Stimulated activated naive CD8-positive, alpha-beta T cell treated with anti-CD3 and anti-CD28 coated beads, Interleukin-15, Interleukin-2, amounts not matched to agents 100 U/mL and 50 U/mL, for 24 hours (primary cell): Measurements from ENCODE around the gene LSAMP.

Source experiments
- ATAC-seq: fragments of 150-1000 bp; cut with Tn5 transposase; one replicate; pipeline ENCODE4 v1.10.0; 2021
- DNase-seq: peaks from one replicate; pipeline ENCODE4 v3.0.0; 2021

Gene LSAMP

DNA sequence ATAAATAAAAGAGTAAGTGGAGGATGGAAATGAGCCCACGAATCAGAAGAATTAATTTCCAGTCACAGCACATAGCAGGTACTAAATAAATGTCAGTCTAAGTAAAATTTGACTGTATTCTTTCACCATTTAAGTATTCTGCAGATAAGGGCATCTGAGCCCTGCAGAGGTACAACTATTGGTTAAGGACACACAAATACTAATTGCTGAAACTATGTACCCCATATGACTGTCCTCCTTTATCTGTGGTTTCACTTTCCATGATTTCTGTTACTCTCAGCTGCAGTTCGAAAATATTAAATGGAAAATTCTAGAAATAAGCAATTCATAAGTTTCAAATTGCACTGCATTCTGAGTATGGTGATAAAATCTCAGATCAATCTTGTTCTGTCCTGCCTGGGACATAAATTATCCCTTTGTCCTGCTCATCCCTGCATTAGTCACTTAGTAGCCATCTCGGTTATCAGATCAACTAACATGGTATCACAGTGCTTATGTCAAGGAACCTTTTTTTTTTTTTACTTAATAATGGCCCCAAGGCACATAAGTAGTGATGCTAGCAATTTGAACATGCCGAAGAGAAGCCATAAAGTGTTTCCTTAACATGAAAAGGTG, 95.1 kb downstream of the LSAMP start:
- ATAC-seq (no peak), DNase-seq (no peak)

DNA sequence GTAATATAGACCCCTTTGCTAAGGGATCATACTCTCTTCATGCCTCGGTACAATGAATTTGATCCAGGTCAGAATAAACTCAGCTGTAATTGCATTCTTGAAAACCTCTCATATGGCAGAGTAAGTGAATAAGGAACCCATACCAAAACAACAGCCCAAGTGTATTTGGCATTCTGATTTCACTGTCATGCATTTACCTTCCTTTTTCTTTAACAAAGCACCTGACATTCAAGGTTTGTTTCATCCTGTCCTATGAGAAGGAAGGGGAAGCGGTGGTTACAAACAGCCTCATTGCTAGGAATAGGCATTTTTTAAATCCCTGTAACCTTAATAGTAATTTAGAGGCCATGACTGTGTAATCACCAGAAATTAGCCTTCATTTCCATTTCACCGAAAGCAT, 97.1 kb downstream of the LSAMP start:
- ATAC-seq: no peak
- no peak for DNase-seq

DNA sequence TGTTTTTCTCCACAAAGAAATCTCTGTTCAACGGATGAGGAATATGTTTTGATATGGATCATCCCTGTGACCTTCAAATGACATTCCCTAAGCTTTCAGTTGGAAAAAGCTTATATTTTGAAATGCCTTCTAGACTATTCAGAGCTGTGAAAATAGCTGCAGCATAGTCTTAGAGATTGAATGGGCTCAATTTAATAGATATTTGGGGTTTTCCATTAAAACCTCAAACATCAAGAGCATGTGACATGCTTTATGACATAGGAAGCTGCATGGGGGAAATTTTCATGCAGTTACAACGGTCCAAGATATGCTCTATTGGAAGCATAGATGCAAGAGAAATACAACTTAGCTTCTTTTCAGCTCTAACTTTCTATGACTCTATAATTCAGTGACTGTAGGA, 102.8 kb downstream of the LSAMP start:
- ATAC-seq: no peak
- no peak for DNase-seq

DNA sequence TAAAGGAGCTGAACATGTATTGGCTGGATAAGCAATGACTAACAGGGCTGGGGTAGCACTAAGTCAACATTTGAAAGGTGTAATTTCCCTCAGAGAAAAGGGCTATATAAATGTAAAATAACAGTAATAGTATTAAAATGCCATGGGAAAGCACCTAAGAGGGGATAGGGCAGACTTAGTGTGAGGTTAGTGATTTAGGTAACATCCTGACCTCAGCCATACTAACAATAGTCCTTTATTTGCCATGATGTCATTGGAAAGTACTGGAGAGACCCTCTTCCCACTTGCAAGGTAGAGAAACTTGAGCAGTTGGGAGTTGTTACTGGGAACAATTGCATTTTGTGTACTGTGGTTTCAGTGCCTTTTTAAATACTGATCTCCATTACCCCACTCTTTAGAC, 103.4 kb downstream of the LSAMP start:
- no peak for ATAC-seq
- no peak for DNase-seq

DNA sequence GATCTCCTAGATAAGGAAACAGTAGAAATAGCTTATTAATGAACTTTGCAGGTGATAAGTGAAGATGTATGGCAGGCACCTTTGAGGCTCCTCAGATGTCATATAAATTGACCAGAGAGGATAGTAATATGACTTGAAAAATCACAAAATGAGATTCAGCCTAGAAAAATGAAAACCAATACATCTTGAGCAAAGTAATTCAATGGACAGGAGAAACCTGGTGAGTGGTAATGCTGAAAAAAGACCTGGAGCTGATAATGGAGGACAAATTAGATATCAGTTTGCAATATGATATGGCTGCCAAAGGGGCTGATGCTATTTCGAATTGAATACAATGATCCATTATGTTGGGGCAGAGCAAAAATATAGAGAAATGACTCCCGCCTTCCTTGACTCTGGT, 103.9 kb downstream of the LSAMP start:
- DNase-seq: no peak
- ATAC-seq: no peak

DNA sequence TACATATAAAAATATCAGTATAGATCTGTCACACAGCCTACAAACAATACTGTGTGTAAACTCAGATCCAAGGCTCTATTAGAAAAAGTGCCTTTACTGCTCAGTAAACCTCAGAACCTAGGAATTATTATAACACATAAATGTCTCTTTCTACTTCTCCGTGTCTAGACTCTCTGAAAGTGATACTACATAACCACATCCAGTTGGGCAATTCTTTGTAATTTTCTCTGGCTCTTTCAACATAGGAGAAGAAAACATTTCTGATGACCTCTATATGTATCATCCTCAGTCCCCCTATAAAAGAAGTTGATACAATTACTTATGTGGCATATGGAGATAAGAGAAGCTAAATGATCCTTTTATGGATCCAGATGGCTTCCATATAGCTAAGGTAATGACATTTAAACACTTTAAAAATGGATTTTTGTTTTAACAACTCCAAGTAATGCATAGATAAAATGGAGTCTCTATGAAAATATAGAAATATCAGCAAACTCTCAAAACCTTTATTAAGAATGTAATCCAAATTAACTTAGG, 104.5 kb downstream of the LSAMP start:
- DNase-seq (no peak), ATAC-seq (no peak)

DNA sequence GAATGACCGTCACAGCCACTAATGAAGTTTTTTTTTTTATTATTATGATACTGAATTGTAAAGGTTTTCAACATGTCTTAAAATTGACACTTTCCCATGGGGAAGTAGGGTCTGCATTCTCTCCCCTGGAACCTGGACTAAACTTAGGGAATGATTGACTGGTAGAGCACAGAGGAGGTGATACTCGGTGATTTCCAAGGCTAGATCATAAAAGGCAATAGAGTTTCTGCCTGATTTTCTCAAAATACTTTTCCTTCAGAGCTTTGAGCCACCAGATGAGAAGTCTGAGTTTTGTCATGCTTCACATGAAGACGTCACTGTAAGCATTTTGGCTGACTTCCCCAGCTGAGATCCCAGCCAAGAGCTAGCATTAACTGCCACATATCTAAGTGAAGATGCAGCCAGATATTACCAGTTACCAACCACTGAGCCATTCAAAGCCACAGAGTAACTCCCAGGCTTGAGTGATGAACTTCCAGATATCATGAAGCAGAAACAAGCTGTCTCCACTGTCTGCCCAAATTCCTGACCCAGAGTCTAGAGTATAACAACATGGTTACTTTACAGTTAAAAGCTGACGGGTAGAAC, 105.8 kb downstream of the LSAMP start:
- ATAC-seq (no peak), DNase-seq (no peak)

DNA sequence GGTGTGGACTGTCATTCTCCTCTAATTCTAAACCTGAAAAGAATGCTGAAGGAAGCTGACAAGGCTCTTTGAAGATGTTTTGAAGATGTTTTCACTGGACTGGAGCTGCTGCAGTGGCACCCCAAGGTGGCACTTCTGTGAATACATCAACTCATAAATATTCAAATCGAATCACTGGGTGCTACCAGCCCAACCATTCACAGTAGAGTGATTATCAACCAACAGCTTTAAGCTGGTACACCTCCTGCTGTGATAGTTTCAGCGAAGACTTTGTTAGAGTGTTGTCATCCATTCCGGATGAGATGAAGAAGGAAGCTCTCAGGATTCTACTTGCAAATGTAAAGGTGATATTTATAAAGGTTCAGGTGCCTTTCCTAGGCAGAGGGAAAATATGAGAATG, 106.6 kb downstream of the LSAMP start:
- no peak for ATAC-seq
- no peak for DNase-seq

DNA sequence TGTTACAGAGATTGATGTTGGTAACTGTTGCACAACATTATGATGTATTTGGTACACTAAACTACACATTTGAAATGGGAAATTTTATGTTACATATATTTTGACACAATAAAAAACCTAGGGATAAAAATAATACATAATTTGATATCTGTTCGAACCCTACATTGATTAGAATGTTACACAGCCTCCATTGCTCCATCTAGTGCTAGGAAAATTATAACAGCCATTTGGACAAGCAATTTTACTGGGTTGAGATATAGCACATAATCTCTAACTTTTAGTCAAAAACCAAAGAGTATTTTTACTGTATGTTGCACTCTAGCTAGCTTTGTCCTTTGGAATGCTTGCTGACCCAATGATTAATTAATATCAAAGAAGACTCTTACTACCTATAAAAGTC, 108.1 kb downstream of the LSAMP start:
- ATAC-seq: no peak

DNA sequence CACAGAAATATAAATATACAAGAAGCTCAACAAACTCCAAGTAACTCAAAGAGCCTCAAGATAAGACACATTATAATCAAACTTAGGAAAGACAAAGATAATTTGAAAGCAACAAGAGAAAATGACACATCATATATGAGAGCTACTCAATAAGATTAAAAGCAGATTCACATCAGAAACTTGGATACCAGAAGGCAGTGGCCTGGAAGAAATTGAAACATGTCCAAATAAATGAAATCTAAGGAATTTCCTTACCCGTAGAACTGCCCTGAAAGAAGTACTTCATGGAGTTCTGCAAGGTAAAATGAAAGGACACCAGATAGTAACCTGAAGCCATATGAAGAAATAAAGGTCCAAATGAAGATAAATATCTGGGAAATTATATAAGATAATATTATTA, 113.9 kb downstream of the LSAMP start:
- ATAC-seq: no peak
- no peak for DNase-seq

More for the DNA sequence above, 108.1 kb downstream of the LSAMP start:
- no peak for DNase-seq

DNA sequence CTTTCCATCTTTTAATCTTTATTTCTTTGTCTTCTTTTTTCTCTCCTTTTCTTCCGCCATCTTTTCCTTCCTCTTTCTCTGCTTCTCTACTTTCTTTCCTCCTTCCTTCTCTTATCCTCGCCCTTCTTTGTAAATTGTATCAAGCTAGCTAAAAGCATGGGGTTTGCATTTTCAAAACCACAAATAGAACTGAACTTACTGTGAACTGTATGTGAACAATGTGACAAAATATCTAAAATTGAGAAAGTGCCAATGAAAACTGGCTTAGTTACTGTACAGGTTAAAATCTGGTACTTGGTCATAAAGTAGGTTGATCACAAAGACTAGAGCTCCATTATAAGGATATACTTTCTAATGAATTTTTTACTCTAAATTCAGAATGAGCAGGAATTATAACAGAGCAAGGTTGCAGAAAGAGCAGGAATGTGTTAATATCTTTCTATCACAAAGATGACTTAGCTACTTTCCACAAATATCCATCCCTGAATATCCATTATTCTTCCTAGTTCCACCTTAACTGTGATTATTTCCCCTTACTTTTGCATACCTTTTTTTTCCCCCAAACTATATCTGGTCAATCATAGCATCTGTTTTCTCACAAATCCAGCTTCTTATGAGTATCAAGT, 122.4 kb downstream of the LSAMP start:
- ATAC-seq (no peak), DNase-seq (no peak)

DNA sequence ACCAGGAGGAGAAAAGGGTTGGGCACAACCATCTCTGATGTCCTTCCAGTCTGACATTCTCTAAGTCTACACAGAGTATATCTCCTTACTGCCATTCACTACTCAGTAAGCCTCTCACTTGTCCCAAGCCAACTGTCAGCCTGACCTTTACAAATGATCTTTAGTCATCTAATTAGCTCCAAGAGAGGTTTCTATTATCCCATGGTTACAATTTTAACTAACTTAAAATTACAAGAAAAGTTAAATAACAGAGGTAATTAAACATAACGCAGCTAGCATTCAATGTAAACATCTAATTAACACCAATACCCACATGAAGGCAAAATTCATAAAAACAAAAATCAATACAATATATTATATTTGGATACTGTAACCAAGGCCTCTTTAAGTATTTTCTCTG, 126.9 kb downstream of the LSAMP start:
- DNase-seq (no peak), ATAC-seq (no peak)

DNA sequence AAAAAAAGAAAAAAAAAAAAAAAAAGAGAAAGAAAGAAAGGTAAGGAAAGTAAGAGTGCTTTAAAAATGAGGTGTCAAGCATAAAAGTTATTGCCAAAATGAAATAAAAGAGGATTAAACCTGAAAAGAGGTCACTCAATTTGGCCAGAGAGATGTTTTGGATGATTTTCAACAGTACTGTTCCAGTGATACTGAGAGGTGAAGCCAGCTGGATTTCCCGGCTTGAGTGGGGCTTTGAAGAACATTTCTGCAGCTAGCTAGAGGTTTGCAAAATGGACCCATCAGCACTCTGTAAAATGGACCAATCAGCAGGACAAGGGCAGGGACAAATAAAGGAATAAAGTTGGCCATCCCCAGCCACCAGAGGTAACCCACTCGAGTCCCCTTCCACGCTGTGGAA, 128.5 kb downstream of the LSAMP start:
- no peak for ATAC-seq

DNA sequence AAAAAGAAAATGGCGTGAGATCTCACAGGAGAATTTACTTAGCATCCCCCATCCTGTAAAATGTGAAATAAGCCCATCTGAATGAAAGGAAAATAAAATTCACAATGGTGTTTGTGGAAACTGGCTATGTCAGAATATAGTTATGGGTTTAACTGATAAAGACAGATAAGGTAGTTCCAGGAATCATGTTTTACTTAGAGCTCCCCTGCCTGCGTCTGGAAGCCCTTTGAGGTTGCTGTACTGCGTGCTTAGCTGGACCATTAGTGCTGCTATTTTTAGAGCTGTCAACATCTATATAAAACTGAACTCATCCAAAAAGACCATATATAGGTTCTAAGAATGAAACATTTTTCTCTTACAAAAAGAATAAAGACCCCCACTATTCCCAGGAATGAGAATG, 130.8 kb downstream of the LSAMP start:
- ATAC-seq (no peak), DNase-seq (no peak)

More for the DNA sequence above, 128.5 kb downstream of the LSAMP start:
- no peak for DNase-seq

DNA sequence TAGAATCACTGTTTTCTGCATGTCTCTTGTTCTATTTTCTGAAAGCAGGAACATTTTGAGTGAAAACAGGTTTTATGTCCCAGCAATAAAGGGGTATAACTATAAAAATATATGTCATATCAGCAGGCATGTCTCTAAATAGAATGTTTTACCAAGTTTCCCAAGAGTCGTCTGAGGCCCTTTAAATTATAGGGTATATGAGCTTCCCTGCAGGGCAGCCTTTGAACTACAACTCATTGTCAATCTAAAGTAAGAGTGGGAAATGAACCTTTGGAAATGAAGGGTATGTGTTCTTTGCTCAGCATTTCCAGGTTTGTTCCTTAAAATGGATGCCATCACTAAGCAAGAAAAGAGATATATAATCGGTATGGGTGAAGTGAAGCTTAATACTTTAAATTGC, 138.6 kb downstream of the LSAMP start:
- ATAC-seq: no peak
- DNase-seq: no peak

DNA sequence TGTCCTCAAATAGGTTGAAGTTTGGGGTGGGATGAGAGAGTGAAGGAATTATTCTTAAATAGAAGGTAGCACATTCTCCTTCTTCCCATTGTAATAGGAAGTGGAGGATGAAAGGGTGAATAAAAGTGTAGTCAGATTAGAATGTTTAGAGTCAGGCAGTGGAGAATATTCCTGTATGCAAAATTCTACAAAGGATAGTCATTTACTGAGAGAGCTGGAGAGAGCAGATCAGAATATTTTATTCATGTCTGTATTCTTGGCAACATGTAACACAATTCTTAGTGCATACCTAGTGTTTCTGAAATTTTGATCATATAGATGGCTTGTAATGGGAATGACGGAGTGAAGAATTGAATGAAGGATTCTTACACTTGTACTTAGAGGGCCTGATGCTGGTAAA, 139.1 kb downstream of the LSAMP start:
- no peak for DNase-seq
- no peak for ATAC-seq

DNA sequence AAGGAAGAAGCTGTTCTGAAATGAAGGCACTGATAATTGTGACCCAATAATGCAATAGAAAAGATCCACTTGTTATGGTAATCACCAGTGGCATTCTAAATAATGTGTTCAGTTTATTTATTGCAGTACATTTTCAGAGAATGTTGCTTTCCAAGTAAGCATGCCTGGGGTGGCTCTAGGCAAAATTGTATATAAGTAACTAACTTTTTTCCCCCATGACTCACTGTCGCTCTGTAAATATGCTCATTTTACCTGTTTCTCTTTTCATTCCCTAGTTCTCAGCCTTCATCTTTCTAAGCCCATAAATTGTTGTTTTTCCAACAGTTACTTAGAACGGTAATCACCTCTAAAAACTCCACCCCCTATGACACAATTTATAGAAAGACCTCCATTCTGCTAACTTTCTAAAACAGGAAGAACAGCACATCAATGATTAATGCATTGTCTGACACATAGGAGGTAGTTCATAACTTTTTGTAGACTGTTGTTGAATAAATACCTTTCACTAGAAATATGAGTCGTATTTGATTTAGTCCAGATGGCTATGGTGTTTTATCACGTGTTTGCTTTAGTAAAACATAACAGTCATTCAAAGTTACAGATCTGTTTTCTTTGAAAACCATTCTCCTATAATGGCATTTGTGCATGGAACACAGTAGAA, 143.1 kb downstream of the LSAMP start:
- no peak for ATAC-seq
- no peak for DNase-seq

DNA sequence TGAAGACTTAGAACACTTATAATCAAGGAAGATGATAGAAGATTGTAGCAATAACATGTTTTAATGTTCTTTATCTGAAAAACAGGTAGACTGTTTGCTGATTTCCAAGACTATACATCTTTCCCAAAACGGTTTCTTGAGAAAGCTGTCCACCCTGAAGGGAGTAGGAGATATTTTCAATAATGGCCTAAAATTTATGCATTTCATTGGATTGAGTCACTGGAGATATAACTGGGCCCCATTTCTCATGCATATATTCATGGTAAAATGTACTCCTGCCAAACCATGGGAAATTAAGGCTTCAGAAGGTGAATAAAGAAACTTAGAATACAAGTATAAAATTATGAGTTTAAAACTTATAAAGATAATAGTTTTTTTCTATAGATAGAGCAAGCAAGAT, 143.9 kb downstream of the LSAMP start:
- no peak for DNase-seq

DNA sequence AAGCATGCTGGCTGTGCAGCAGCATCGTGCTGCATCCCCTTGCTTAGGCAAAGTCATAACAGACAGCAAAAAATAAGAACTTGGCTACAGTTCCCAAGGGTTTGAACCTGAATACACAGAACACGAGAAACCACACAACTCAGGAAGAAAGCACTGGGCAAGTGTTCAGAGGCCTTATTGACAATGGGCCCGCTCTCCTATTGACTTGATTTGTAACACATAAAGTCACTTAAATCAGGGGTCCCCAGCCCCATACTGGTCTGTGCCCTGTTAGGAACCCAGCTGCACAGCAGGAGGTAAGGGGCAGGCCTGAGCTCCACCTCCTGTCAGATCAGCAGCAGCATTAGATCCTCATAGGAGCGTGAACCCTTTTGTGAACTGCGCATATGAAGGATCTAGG, 145.1 kb downstream of the LSAMP start:
- ATAC-seq: no peak
- DNase-seq: no peak

More for the DNA sequence above, 143.9 kb downstream of the LSAMP start:
- no peak for ATAC-seq

DNA sequence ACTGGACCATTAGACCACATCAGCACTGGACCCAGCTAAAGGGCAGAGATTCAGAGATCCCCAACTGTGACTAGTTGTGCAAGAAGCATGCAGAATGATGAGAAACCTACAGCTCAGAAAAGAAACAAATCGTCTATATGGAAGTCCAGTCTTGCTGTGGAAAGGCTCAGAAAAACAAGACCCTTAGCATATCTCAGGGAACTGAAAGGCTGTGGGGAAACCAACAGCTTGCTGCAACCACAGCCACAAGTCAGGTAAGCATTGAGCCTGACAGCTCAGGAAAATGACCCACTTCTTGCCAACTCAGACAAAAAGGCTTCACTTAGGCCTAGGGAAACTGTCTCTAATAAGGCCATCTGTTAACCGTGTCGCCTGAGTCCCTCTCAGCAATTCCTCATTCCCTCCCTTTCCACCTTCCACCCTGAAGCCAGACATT, 145.6 kb downstream of the LSAMP start:
- ATAC-seq (no peak), DNase-seq (no peak)

DNA sequence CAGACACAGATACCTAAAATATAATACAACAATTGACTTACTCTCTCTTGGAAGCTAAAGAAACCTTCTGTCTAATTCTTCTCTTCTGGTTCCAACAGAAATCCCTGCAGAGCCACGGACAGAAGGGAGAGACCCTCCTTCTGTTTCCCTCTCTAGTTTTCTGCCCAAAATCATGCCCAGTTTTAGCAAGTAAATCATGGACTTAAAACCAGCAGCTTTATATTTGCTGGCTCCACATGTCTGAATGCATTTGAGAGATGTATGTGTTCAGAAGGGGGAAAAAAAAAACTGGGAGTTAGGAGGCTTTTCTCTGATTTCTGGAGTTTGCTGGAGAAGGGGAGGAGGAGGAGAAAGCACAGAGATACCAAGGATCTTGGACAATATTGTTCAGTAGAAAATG, 147.1 kb downstream of the LSAMP start:
- ATAC-seq (no peak), DNase-seq (no peak)

DNA sequence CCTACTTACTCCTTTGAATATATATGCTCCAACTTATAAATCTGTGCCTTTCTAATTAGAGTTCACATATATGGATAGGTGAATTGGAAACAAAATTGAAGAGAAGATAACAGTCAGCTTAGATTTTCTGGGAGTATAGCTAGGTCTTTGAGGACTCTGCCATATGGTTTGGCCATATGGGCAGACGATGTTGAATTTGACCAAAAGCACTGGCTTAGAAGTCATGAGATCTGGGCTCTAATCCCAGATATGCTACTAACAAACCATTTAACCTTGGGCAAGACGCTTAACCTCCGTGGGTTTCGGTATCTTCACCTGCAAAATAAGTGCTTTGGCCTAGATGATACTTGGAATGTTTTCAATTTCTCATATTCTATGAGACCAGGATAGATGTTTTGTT, 154.1 kb downstream of the LSAMP start:
- no peak for ATAC-seq
- DNase-seq: no peak

DNA sequence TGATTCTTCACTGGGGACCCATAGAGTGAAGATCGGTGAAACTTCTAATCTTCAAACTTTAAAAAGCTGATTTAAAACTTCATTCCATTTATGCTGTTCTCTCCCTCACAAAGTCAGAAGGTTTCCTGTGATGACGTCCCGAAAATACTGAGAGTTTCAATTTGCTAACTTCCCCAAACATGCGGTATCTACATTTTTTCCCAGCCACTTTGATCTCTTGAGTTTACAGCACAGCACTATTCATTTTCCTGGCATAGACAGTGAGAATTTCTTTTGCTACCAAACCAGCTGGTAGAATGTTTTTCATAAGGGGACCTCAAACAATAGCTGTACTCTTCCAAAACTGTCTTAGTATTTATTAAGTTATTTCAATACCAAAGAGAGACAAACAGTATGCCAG, 156.8 kb downstream of the LSAMP start:
- ATAC-seq: no peak
- no peak for DNase-seq
